GM12891 (cell line): Measurements from ENCODE around the gene DYNLT5.

Source experiments
- POLR2A ChIP-seq: IDR thresholded peaks from 2 replicates; pipeline ENCODE4 v1.6.1; 2011; ENCODE audit warnings: low read depth, low read length, control low read depth
- POLR2AphosphoS5 ChIP-seq: IDR thresholded peaks from 2 replicates; pipeline ENCODE4 v1.6.1; 2011; ENCODE audit warnings: low read depth, low read length, control low read depth
- POU2F2 ChIP-seq: IDR thresholded peaks from 2 replicates; pipeline ENCODE4 v1.6.1; 2011; ENCODE audit warnings: low read depth, mild to moderate bottlenecking, control low read depth, low read length, moderate library complexity
- SPI1 ChIP-seq: IDR thresholded peaks from 2 replicates; pipeline ENCODE4 v1.6.1; 2011; ENCODE audit warnings: low read depth, low read length, control low read depth
- TAF1 ChIP-seq: IDR thresholded peaks from 2 replicates; pipeline ENCODE4 v1.6.1; 2011; ENCODE audit warnings: low read depth, low read length, control low read depth

DNA sequence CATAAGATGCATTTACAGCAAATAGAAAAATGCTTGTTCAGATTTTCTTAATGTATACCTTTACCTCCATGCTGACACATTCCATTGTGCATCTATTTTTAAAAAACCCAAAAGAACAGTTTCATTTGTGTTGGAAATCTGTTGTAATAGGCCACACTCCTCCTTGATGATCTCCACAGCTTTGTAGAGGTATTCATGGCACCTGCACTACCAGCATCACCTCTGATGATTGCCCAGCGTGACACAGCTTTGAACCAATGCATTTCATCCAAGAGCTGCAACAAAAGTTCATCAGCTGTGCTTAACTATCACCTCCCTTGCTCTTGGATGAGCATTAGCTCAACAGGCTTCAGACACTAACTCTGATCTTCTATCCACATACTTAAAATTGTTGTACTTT is 8.2 kb downstream of the DYNLT5 start:
- TF ChIP-seq POLR2AphosphoS5 (no peak), POLR2A (no peak), TAF1 (no peak), POU2F2 (no peak), SPI1 (no peak)
